Neural progenitor cell (in vitro differentiated cells): ENCODE measurements around the gene AFG1L.

Experiments used
- EZH2 ChIP-seq: fragments of 200-600 bp; sonication (generic); IDR thresholded peaks from 2 replicates; pipeline ENCODE4 v1.6.1; 2017; ENCODE audit warnings: antibody characterized with exemption, mild to moderate bottlenecking, moderate library complexity
- TF ChIP-seq, protein P1 (sequence below): fragments of 200-600 bp; sonication (generic); IDR thresholded peaks from 2 replicates; pipeline ENCODE4 v1.5.1; 2017; ENCODE audit warnings: antibody characterized with exemption, mild to moderate bottlenecking

DNA sequence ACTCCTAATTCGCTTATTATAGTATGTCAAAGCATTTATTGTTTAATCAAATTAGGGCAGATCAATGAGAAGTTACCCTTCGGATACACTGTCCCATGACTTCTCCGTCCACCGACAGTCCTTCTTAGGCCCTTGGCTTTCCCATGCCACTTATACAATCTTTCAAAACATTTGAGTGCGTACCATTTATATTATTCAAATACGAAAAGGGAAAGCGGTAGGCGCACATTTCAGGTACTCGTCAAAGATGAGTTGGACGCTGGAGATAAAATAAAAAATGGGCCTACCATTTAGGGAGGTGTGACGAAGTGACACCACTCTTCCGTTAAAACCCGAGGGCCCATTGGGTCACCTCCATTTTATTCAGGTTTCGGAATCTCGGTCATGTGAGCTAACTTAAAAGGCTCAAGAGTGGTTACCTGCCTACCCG is 542 bp upstream of the AFG1L start:
- TF ChIP-seq EZH2: no peak
- TF ChIP-seq, protein P1, sequence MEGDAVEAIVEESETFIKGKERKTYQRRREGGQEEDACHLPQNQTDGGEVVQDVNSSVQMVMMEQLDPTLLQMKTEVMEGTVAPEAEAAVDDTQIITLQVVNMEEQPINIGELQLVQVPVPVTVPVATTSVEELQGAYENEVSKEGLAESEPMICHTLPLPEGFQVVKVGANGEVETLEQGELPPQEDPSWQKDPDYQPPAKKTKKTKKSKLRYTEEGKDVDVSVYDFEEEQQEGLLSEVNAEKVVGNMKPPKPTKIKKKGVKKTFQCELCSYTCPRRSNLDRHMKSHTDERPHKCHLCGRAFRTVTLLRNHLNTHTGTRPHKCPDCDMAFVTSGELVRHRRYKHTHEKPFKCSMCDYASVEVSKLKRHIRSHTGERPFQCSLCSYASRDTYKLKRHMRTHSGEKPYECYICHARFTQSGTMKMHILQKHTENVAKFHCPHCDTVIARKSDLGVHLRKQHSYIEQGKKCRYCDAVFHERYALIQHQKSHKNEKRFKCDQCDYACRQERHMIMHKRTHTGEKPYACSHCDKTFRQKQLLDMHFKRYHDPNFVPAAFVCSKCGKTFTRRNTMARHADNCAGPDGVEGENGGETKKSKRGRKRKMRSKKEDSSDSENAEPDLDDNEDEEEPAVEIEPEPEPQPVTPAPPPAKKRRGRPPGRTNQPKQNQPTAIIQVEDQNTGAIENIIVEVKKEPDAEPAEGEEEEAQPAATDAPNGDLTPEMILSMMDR: no peak
